Common myeloid progenitor, CD34-positive (primary cell): Measurements from ENCODE around the gene SGF29.
"Not testable (repeated sequence)": the region's sequence is repeated elsewhere in the genome, so short reads cannot be mapped to it uniquely, and the experiment has no call there.

ENCODE experiments used
- CTCF ChIA-PET: fragments of 350-600 bp; sonication (Branson Sonifier 250); formaldehyde crosslinking; loops from one replicate; lab custom pipeline; 2021; ENCODE audit warnings: antibody characterized with exemption; lab: Charles Lee
- POLR2A ChIA-PET: fragments of 350-600 bp; sonication (Branson Sonifier 250); formaldehyde crosslinking; loops from one replicate; lab custom pipeline; 2021; ENCODE audit warnings: antibody characterized with exemption; lab: Charles Lee
- DNase-seq, 3 donors: peaks; one replicate each; pipeline versions ENCODE4 v3.0.0 to v3.0.0-alpha.2; 2013
- H3K27ac ChIP-seq, 2 experiments: 1 replicate in 1 of 2; 2 replicates in 1 of 2; pipeline ENCODE4 v1.7.0; 2013; ENCODE audit warnings: inconsistent platforms in 2 of 2, low read length in 2 of 2, mild to moderate bottlenecking in 2 of 2, low read depth in 1 of 2, moderate library complexity in 1 of 2; ENCODE audit not compliant: severe bottlenecking in 2 of 2, insufficient read depth in 1 of 2, poor library complexity in 1 of 2
- H3K27me3 ChIP-seq, 5 experiments: replicated peaks in 2 of 5; 1 replicate in 3 of 5; 2 replicates in 2 of 5; pipeline versions ENCODE4 v1.6.1 to v1.7.0; 2013; ENCODE audit warnings: low read length in 4 of 5, mild to moderate bottlenecking in 2 of 5, moderate library complexity in 2 of 5, inconsistent platforms in 1 of 5; ENCODE audit not compliant: insufficient read depth in 5 of 5, control insufficient read depth in 4 of 5
- H3K36me3 ChIP-seq, 4 experiments: 1 replicate in 2 of 4; 2 replicates in 2 of 4; pipeline versions ENCODE4 v1.6.1 to v1.7.0; 2013; ENCODE audit warnings: low read length in 3 of 4, control low read depth in 1 of 4, mild to moderate bottlenecking in 1 of 4; ENCODE audit not compliant: control insufficient read depth in 4 of 4, insufficient read depth in 4 of 4
- H3K4me1 ChIP-seq, 4 experiments: 1 replicate in 3 of 4; 2 replicates in 1 of 4; pipeline versions ENCODE4 v1.6.1 to v1.7.1; 2013; ENCODE audit warnings: low read length in 3 of 4, mild to moderate bottlenecking in 3 of 4, control low read depth in 1 of 4, inconsistent platforms in 1 of 4, moderate library complexity in 1 of 4; ENCODE audit not compliant: control insufficient read depth in 4 of 4, insufficient read depth in 4 of 4; ENCODE audit errors: control extremely low read depth in 1 of 4
- H3K4me3 ChIP-seq, 7 experiments: 1 replicate in 4 of 7; 2 replicates in 3 of 7; pipeline versions ENCODE4 v1.5.1 to v1.7.0; 2013; ENCODE audit warnings: mild to moderate bottlenecking in 7 of 7, low read length in 6 of 7, moderate library complexity in 6 of 7, inconsistent platforms in 2 of 7, low read depth in 2 of 7, control low read depth in 1 of 7; ENCODE audit not compliant: insufficient read depth in 4 of 7, control insufficient read depth in 1 of 7; ENCODE audit errors: extremely low read depth in 1 of 7
- H3K9me3 ChIP-seq, 5 experiments: 1 replicate in 4 of 5; 2 replicates in 1 of 5; pipeline versions ENCODE4 v1.6.1 to v1.7.1; 2013; ENCODE audit warnings: low read length in 4 of 5, mild to moderate bottlenecking in 2 of 5, inconsistent platforms in 1 of 5, low read depth in 1 of 5, moderate library complexity in 1 of 5; ENCODE audit not compliant: control insufficient read depth in 4 of 5, insufficient read depth in 2 of 5; ENCODE audit errors: control extremely low read depth in 1 of 5
- WGBS: methylation state at CpG from one replicate; pipeline ENCODE4 v1.1.5; 2013; ENCODE audit not compliant: insufficient coverage; 5-methylcytosine and 5-hydroxymethylcytosine counted together

The SGF29 gene

GRCh38 chr16:28617874-28618273 is 64.2 kb downstream of the SGF29 start:
- ChIA-PET POLR2A (no interaction called here), CTCF (no interaction called here)
- Histone ChIP-seq H3K27ac (no peak overlapping the region), H3K4me1 (peaks cover 0 to 10% (median 0%) of the 10 kb centered on the region in 4 experiments), H3K36me3 (peaks cover 0 to 7% (median 3%) of the 10 kb centered on the region in 4 experiments), H3K4me3 (no peak overlapping the region), H3K27me3 (no peaks in the 10 kb centered on the region), H3K9me3 (no peaks in the 10 kb centered on the region)
- DNase-seq: no peak
- WGBS: 70% methylated on average over 2 of the region's 4 CpGs

GRCh38 chr16:28620316-28620715 is 66.6 kb downstream of the SGF29 start:
- H3K27me3 ChIP-seq, CTCF ChIA-PET, H3K4me3 ChIP-seq, H3K27ac ChIP-seq, DNase-seq, POLR2A ChIA-PET, H3K9me3 ChIP-seq, H3K36me3 ChIP-seq: not testable (repeated sequence)
- no CpG with 5 or more reads among the region's 1 CpG for WGBS
- H3K4me1 ChIP-seq: peaks cover 0 to 14% (median 3%) of the 10 kb centered on the region in 4 experiments

- POLR2A ChIA-PET: no interaction called here
Observed at GRCh38 chr16:28621481-28622155, 67.9 kb downstream of the SGF29 start.

GRCh38 chr16:28622532-28623171 is 68.9 kb downstream of the SGF29 start:
- CTCF ChIA-PET, H3K9me3 ChIP-seq, H3K27ac ChIP-seq, POLR2A ChIA-PET, H3K27me3 ChIP-seq, H3K36me3 ChIP-seq: not testable (repeated sequence)
- Histone ChIP-seq H3K4me1 (peaks cover 0 to 14% (median 3%) of the 10 kb centered on the region in 4 experiments), H3K4me3 (peak overlapping the region in 6 of 7 experiments; percentile 23 to 82 (median 68))
- peak in 1 of 3 donors; percentile 17 for DNase-seq
- WGBS: 33% methylated on average over 21 of the region's 24 CpGs

More at GRCh38 chr16:28621481-28622155, 67.9 kb downstream of the SGF29 start:
- CTCF ChIA-PET: no interaction called here
- Histone ChIP-seq H3K9me3 (no peaks in the 10 kb centered on the region), H3K36me3 (peaks cover 0 to 7% (median 1%) of the 10 kb centered on the region in 4 experiments), H3K4me3 (peak overlapping the region in 1 of 7 experiments; percentile 5), H3K27me3 (no peaks in the 10 kb centered on the region), H3K4me1 (peaks cover 0 to 14% (median 3%) of the 10 kb centered on the region in 4 experiments), H3K27ac (no peak overlapping the region)
- DNase-seq: no peak
- WGBS: 100% methylated on average over 5 of the region's 7 CpGs

GRCh38 chr16:28623172-28623711 is 69.5 kb downstream of the SGF29 start:
- ChIA-PET CTCF (interaction anchor here (1.3 kb wide), 1 partner anchor 26 kb away, joined by 3 read pairs; no protein-coding TSS in a partner anchor), POLR2A (no interaction called here)
- Histone ChIP-seq H3K36me3 (peaks cover 0 to 3% (median 0%) of the 10 kb centered on the region in 4 experiments), H3K27me3 (no peaks in the 10 kb centered on the region), H3K4me3 (peak overlapping the region in 6 of 7 experiments; percentile 48 to 82 (median 68)), H3K27ac (no peak overlapping the region), H3K4me1 (peaks cover 0 to 14% (median 3%) of the 10 kb centered on the region in 4 experiments), H3K9me3 (no peaks in the 10 kb centered on the region)
- DNase-seq: peak; percentile 54 to 79 (median 68)
- under 1% methylated on average over 66 of the region's 68 CpGs for WGBS

GRCh38 chr16:28630905-28631304 is 77.2 kb downstream of the SGF29 start:
- no CpG with 5 or more reads among the region's 5 CpGs for WGBS
- H3K27ac ChIP-seq, H3K27me3 ChIP-seq, CTCF ChIA-PET, H3K36me3 ChIP-seq, DNase-seq, H3K4me3 ChIP-seq, H3K9me3 ChIP-seq, H3K4me1 ChIP-seq, POLR2A ChIA-PET: not testable (repeated sequence)
